Measurements from ENCODE around the gene FAM3C. TPM values are rescaled to one million over a fixed set of nuclear protein-coding genes. Genes with fewer than 3 reads are reported as not detected.
"Not testable (repeated sequence)": the region's sequence is repeated elsewhere in the genome, so short reads cannot be mapped to it uniquely, and the experiment has no call there.

FAM3C gene
- total RNA-seq, 1 donor from 2014 or later = 56.2 TPM

DNA sequence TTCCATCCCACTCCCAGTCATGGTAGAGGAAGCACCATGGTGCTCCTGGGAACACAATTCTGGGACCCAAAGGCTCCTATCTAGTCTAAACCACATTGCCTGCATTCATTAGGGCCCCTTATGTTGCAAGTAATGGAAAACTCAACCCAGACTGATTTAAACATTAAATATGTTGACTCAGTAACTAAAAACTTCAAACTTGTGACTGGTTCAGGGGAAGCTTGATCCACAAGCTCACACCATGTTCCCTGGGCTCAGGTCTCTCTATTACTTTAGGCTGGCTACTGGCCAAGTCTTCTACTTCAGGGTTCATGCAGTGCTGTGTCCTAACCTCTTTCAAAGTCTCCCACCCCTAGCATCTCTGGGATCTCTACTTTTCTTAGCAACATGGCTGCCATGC, 54.2 kb downstream of the FAM3C start:
- no peak for ATAC-seq
- intact Hi-C loops (cut with DNase I) = no loop called here
- no peak for DNase-seq (ENCODE audit: low spot score)

- ATAC-seq = no peak
- intact Hi-C loops (cut with DNase I) = no loop called here
Observed at GRCh38 chr7:121339082-121339481, 57.0 kb downstream of the FAM3C start.

DNA sequence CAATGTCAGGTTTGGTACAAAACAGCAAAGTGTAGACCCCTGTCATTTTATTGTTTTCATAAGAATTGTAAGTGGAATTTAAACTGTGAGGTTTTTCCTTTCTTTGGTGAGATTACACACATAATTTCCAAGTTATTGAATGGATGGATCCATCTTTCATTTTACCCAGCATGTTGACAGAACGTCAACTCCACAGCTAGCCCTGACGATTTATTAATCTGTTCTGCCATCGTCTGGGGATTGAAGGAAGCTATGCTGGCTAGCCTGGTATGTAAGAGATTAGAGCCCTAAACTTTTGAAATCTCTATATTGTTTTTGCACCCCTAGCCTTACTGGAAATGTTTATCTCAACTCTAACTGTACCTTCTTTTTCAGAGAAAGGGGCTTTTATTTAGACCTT, 58.7 kb downstream of the FAM3C start:
- intact Hi-C loops (cut with DNase I) = no loop called here
- DNase-seq (ENCODE audit: low spot score) = no peak
- ATAC-seq = no peak

More at GRCh38 chr7:121339082-121339481, 57.0 kb downstream of the FAM3C start:
- DNase-seq (ENCODE audit: low spot score) = no peak

DNA sequence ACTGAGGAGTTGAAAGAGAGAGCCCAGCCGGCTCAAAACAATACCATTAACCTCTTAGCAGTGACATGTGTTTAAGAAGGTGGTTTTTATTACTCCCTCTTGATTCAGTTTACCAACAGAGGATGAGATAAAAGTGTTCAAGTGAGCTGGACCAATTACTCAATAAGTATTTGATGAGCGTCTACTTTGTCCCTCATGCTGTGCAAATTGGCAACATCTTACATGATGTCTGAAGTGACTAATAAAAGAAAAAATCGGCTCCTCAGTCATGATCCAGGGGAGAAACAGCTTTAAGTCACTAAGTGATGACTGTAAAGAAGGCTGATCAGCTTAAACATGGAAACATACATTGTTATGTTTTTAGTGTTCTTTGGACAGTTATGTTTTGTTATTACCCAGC, 59.5 kb downstream of the FAM3C start:
- DNase-seq (ENCODE audit: low spot score) (no peak), ATAC-seq (no peak)
- intact Hi-C loops (cut with DNase I) = no loop called here

- ATAC-seq = no peak
- intact Hi-C loops (cut with DNase I) = no loop called here
- DNase-seq (ENCODE audit: low spot score) = no peak
Observed at GRCh38 chr7:121334875-121335648, 61.0 kb downstream of the FAM3C start.

GRCh38 chr7:121334376-121334775, 61.7 kb downstream of the FAM3C start:
- intact Hi-C loops (cut with DNase I) = no loop called here
- no peak for ATAC-seq
- no peak for DNase-seq (ENCODE audit: low spot score)

GRCh38 chr7:121331574-121331973, 64.5 kb downstream of the FAM3C start:
- intact Hi-C loops (cut with DNase I) = no loop called here
- ATAC-seq (no peak), DNase-seq (ENCODE audit: low spot score) (no peak)

DNA sequence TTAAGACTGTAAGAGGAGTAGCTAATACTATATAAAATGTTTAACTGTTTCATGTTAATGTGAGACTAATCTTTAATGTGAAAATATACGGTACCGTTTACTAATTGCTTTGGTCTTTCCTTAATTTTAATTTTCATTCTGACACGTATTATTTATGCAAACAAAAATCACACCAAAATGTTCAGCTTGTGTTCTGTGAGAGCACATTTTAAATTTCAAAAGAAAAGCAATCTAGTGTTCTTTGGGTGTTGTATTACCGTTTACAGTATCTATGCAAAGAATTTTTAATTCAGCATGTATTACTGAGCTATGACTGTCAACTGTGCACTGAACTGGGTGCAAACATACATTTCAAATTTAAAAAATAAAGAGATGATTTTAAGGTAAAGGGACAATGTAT, 65.1 kb downstream of the FAM3C start:
- ATAC-seq (no peak), DNase-seq (ENCODE audit: low spot score) (no peak)
- intact Hi-C loops (cut with DNase I) = no loop called here

GRCh38 chr7:121330053-121330833, 65.9 kb downstream of the FAM3C start:
- DNase-seq (ENCODE audit: low spot score) (no peak), ATAC-seq (peak; percentile 23)
- intact Hi-C loops (cut with DNase I) = no loop called here

- intact Hi-C loops (cut with DNase I) = no loop called here
- ATAC-seq = peak; percentile 48
Observed at GRCh38 chr7:121329191-121330052, 66.7 kb downstream of the FAM3C start.

GRCh38 chr7:121328508-121329190, 67.5 kb downstream of the FAM3C start, which contains the start of gene WNT16:
Gene WNT16 (plus strand): TSS chr7:121329000. CDS start chr7:121329293, 293 bp downstream.
- ATAC-seq (peak; percentile 41), DNase-seq (ENCODE audit: low spot score) (no peak)
- intact Hi-C loops (cut with DNase I) = no loop called here

More at GRCh38 chr7:121329191-121330052, 66.7 kb downstream of the FAM3C start:
- DNase-seq (ENCODE audit: low spot score) = no peak

DNA sequence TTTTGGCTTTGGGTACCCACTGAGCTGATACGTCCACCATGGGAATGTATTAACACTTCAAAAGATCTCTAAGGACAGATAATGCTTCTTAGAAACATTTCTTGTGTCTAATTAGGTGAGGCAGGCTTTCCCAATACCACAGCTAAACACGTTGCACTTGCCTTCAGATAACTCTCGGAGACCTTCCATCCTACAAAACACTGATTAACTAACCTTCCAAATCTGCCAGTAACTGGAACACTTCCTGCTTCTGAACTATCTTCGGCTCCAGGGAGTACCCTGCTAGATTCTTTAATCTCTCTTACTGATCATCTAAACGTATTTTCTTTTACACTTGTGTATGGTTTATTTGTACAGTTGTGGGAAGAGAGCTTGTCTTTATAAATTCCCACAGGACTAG, 68.4 kb downstream of the FAM3C start:
- ATAC-seq (no peak), DNase-seq (ENCODE audit: low spot score) (no peak)
- intact Hi-C loops (cut with DNase I) = no loop called here

GRCh38 chr7:121323515-121324302, 72.4 kb downstream of the FAM3C start:
- no peak for DNase-seq (ENCODE audit: low spot score)
- ATAC-seq = no peak
- intact Hi-C loops (cut with DNase I) = no loop called here

GRCh38 chr7:121322460-121322859, 73.6 kb downstream of the FAM3C start:
- no peak for ATAC-seq
- intact Hi-C loops (cut with DNase I) = no loop called here

GRCh38 chr7:121315170-121315569, 80.9 kb downstream of the FAM3C start:
- DNase-seq (ENCODE audit: low spot score); intact Hi-C loops (cut with DNase I); ATAC-seq: not testable (repeated sequence)

More at GRCh38 chr7:121322460-121322859, 73.6 kb downstream of the FAM3C start:
- DNase-seq (ENCODE audit: low spot score) = no peak

DNA sequence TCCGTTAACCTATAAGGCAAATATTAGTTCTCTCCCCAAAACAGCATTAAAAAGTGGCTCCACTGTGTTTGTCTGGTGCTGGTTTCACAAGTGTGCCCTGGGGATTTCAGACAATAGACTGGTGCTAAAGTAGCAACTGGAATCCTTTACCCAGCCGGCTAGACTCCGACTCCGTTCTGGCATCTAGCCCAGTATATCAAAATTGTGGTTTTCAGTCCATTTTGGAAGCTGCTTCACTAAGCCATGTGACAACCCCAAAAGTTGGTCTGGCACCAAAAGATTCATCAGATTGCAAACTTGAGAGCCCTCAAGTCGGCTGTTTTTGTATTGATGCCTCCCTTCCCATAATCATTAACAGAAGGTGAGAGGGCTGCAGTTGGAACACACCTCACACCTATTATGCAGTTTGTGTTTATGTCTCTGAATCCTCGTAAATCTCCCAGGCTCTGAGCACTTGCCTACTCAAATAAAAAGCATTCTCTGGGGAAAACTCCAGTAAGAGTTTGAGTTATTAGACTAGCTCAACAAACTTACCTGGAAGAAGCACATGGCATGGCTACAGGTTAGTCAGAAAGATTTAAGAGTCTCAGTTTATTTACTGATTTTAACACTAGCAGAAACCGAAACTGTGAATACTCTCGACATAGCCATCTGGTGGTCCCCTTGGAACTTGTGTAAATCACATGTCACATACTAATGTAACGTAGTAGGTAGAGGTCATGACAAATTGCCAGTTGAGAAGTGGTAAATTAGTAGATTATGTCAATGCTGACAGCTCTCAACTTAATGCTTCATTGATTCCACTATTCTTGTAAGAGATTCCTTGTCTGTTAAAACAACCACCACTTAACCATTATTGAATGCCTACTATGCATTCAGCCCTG, 82.1 kb downstream of the FAM3C start:
- intact Hi-C loops (cut with DNase I) = no loop called here
- ATAC-seq = peak; percentile 15
- no peak for DNase-seq (ENCODE audit: low spot score)

DNA sequence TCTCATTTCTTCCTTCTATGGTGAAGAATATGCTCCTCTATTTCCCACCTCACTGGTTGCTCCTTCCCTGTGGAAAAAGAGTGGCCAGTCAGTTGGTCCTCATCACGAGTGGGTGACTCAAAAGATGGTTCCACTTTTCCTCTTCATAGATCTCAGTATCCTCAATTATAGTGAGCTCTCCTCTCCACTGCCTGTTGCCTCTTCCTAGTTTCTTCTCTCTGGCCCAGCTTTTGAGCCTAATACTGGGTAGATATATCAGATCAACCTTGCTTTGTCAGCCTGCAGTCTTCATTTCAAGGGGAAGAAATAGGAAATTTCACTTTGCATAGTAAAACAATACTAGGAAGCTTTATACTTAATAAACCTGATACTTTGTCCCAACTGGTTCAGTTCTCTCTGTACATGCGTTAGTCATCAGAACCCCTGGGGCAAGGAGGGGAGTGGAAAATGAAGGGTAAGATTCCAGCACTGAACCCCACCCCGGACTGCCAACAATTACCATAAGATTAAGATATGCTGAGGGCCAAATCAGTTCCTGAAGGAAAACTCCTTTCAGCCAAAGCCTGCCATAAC, 82.8 kb downstream of the FAM3C start:
- DNase-seq (ENCODE audit: low spot score) (no peak), ATAC-seq (no peak)
- intact Hi-C loops (cut with DNase I) = no loop called here

All from sciatic nerve (tissue), 2 donors.